Measurements from ENCODE around the gene TRAF3IP3. TPM values are rescaled to one million over a fixed set of nuclear protein-coding genes. Genes with fewer than 3 reads are reported as not detected.
A peak's percentile ranks its signal among the peaks of the same experiment; 100 is the strongest.

The TRAF3IP3 gene
- total and polyA plus RNA-seq, 2 of the 13 experiments (the other 11 are each of a cell fraction or from before 2014, with no cell fraction given), result not detected

DNA sequence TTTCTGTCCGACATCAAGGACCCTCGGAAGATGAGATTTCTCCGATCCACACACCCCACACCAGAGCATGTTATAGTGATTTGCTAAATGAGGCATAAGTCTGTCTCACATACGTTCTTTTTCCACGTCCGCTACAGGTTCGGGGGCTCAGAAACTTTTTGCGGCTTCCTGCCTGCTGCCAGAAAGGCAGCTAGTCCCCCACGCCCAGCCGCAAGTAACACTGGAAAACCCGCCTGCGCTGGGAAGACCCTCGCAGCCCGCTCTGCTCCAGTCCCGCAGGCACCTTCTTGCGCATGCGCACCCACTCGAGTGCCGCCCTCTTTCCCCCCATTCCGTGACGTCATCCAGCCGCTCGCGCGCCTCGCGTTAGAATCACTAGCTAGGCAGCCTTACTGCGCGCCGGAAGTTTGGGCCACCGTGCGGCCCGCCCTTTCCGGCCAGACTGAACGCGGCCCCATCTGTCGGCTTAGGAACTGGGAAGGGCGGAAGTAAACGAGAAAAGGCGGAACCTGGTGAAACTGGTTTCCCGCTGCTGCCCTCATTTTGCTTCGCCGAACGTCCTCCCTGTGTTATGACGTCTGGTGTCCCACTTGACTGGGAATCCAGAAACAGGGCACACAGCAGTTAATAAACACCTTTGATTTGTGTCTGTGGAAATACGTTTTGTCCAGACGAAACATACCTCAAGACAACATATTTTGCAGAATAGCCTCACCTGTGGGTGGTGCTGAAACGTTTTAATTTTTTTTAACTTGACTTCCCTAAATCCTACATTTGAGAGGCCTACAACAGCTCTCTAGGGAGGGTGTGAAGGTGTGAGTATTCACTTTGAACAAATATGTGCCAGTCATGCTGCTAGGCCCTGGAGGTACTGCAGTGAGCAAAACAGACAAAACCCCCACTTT, 28.7 kb downstream of the TRAF3IP3 start, which contains the start of gene C1orf74 (continued):
- TF ChIP-seq KDM1A (CRISPR knock-in tag; IDR thresholded peaks at IDR 0.05), result no peak
- no peak for TF ChIP-seq ZNF292 (CRISPR knock-in tag; IDR thresholded peaks at IDR 0.05; ENCODE audit: borderline replicate concordance, low read depth)
- no peak for TF ChIP-seq ZNF496 (CRISPR knock-in tag; IDR thresholded peaks at IDR 0.05; ENCODE audit: insufficient replicate concordance)
- TF ChIP-seq KLF6 (CRISPR knock-in tag; IDR thresholded peaks at IDR 0.05), result no peak
- no peak for TF ChIP-seq ZNF672 (CRISPR knock-in tag; IDR thresholded peaks at IDR 0.05)
- no peak for TF ChIP-seq MED13 (CRISPR knock-in tag; IDR thresholded peaks at IDR 0.05)
- TF ChIP-seq NR2F2 (IDR thresholded peaks at IDR 0.05; ENCODE audit: borderline replicate concordance, low read depth), result no peak
- TF ChIP-seq PREB (CRISPR knock-in tag; IDR thresholded peaks at IDR 0.05), result no peak
- no peak for TF ChIP-seq HMG20A (CRISPR knock-in tag; IDR thresholded peaks at IDR 0.05; ENCODE audit: borderline replicate concordance)
- TF ChIP-seq ZNF850 (CRISPR knock-in tag; conservative IDR thresholded peaks at IDR 0.05), result no peak
- no peak for TF ChIP-seq ZNF780A (CRISPR knock-in tag; IDR thresholded peaks at IDR 0.05)
- no peak for TF ChIP-seq MTA3 (CRISPR knock-in tag; IDR thresholded peaks at IDR 0.05)
- TF ChIP-seq KAT7 (CRISPR knock-in tag; IDR thresholded peaks at IDR 0.05; ENCODE audit: borderline replicate concordance), result no peak
- TF ChIP-seq TAF1 (CRISPR knock-in tag; IDR thresholded peaks at IDR 0.05), result peak; percentile 58; the same call in 1 of the 2 replicates
- no peak for TF ChIP-seq ZNF773 (CRISPR knock-in tag; IDR thresholded peaks at IDR 0.05; ENCODE audit: borderline replicate concordance)
- TF ChIP-seq XRCC5 (optimal IDR thresholded peaks at IDR 0.05; ENCODE audit: low read length), result peak; percentile 58
- TF ChIP-seq REPIN1 (CRISPR knock-in tag; IDR thresholded peaks at IDR 0.05; ENCODE audit: borderline replicate concordance, low read depth), result peak; percentile 66; the same call in 1 of the 2 replicates
- peak; percentile 16; the same call in 1 of the 2 replicates for TF ChIP-seq RXRA (CRISPR knock-in tag; IDR thresholded peaks at IDR 0.05)
- TF ChIP-seq, protein P1, sequence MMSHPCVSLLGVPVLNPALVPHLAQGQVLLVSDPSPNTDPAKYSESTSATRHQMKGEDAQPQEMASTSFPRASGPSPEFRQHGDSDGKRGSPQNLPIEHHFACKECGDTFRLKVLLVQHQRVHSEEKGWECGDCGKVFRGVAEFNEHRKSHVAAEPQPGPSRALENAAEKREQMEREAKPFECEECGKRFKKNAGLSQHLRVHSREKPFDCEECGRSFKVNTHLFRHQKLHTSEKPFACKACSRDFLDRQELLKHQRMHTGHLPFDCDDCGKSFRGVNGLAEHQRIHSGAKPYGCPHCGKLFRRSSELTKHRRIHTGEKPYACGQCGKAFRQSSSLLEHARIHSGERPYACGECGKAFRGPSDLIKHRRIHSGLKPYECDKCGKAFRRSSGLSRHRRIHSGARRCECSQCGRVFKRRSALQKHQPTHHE (CRISPR knock-in tag; IDR thresholded peaks at IDR 0.05; ENCODE audit: borderline replicate concordance), result no peak
- no peak for TF ChIP-seq PCBP2 (optimal IDR thresholded peaks at IDR 0.05; ENCODE audit: low read depth, low read length, poor library complexity, severe bottlenecking)
- TF ChIP-seq ZNF572 (CRISPR knock-in tag; IDR thresholded peaks at IDR 0.05), result 0 out of 2 replicates have a peak, but pooled peaks have one; percentile 32
- peak; percentile 31; the same call in 1 of the 2 replicates for TF ChIP-seq ZFX (CRISPR knock-in tag; IDR thresholded peaks at IDR 0.05; ENCODE audit: low read depth)
- TF ChIP-seq SIN3B (IDR thresholded peaks at IDR 0.05; ENCODE audit: low read length), result no peak
- no peak for TF ChIP-seq ZNF800 (CRISPR knock-in tag; IDR thresholded peaks at IDR 0.05)

Measured in HepG2 (cell line).